ENCODE measurements around the gene SND1.

SND1 gene

GRCh38 chr7:127912901-127913300 lies 260.9 kb downstream of the SND1 start:
- TF ChIP-seq CTCF (IDR thresholded peaks at IDR 0.05; ENCODE audit: borderline replicate concordance, insufficient read depth, low read depth, low read length): no peak
- H3K4me3 ChIP-seq (ENCODE audit: low read depth, low read length): no peak overlapping the region

GRCh38 chr7:127913686-127914085 lies 261.7 kb downstream of the SND1 start:
- TF ChIP-seq CTCF (IDR thresholded peaks at IDR 0.05; ENCODE audit: borderline replicate concordance, insufficient read depth, low read depth, low read length): no peak
- H3K4me3 ChIP-seq (ENCODE audit: low read depth, low read length): no peak overlapping the region

GRCh38 chr7:127914693-127915092 lies 262.7 kb downstream of the SND1 start:
- no peak overlapping the region for H3K4me3 ChIP-seq (ENCODE audit: low read depth, low read length)
- no peak for TF ChIP-seq CTCF (IDR thresholded peaks at IDR 0.05; ENCODE audit: borderline replicate concordance, insufficient read depth, low read depth, low read length)

GRCh38 chr7:127916735-127917134 lies 264.7 kb downstream of the SND1 start:
- TF ChIP-seq CTCF (IDR thresholded peaks at IDR 0.05; ENCODE audit: borderline replicate concordance, insufficient read depth, low read depth, low read length): no peak
- no peak overlapping the region for H3K4me3 ChIP-seq (ENCODE audit: low read depth, low read length)

GRCh38 chr7:127918130-127918529 lies 266.1 kb downstream of the SND1 start:
- H3K4me3 ChIP-seq (ENCODE audit: low read depth, low read length): no peak overlapping the region
- TF ChIP-seq CTCF (IDR thresholded peaks at IDR 0.05; ENCODE audit: borderline replicate concordance, insufficient read depth, low read depth, low read length): no peak

GRCh38 chr7:127920787-127921438 lies 268.9 kb downstream of the SND1 start:
- H3K4me3 ChIP-seq (ENCODE audit: low read depth, low read length): no peak overlapping the region
- no peak for TF ChIP-seq CTCF (IDR thresholded peaks at IDR 0.05; ENCODE audit: borderline replicate concordance, insufficient read depth, low read depth, low read length)

- TF ChIP-seq CTCF (IDR thresholded peaks at IDR 0.05; ENCODE audit: borderline replicate concordance, insufficient read depth, low read depth, low read length): no peak
- H3K4me3 ChIP-seq (ENCODE audit: low read depth, low read length): no peak overlapping the region
Observed at GRCh38 chr7:127922656-127923055, 270.7 kb downstream of the SND1 start.

Data from GM12875 (cell line).